ENCODE measurements around the gene LRRFIP1. TPM values are rescaled to one million over a fixed set of nuclear protein-coding genes. Genes with fewer than 3 reads are reported as not detected.

The LRRFIP1 gene
- total and polyA plus RNA-seq, 10 of the 15 experiments (the other 5 are each of a cell fraction or from before 2014, with no cell fraction given) = 36.2 to 120 (median 74.3) TPM

GRCh38 chr2:237603718-237604362, 23.5 kb upstream of the LRRFIP1 start (continued):
- TF ChIP-seq PKNOX1 (IDR thresholded peaks at IDR 0.05) = 0 out of 2 replicates have a peak, but pooled peaks have one; percentile 22
- TF ChIP-seq MEF2B (IDR thresholded peaks at IDR 0.05; ENCODE audit: partially characterized antibody, poor library complexity, severe bottlenecking) = no peak
- no peak for TF ChIP-seq TARDBP (IDR thresholded peaks at IDR 0.05; ENCODE audit: borderline replicate concordance)
- TF ChIP-seq CHD1 (IDR thresholded peaks at IDR 0.05; ENCODE audit: low read depth, low read length) = no peak
- no peak for TF ChIP-seq ATF2 (IDR thresholded peaks at IDR 0.05; ENCODE audit: low read length)
- TF ChIP-seq BHLHE40 (IDR thresholded peaks at IDR 0.05; ENCODE audit: borderline replicate concordance in 1 of 2, low read depth in 2 of 2, low read length in 1 of 2) = no peak
- no peak for TF ChIP-seq TCF3 (IDR thresholded peaks at IDR 0.05; ENCODE audit: borderline replicate concordance, insufficient read depth, low read depth, low read length)
- TF ChIP-seq MXI1 (IDR thresholded peaks at IDR 0.05; ENCODE audit: low read depth, low read length) = no peak
- no peak for TF ChIP-seq ESRRA (IDR thresholded peaks at IDR 0.05; ENCODE audit: low read length)
- TF ChIP-seq KLF5 (IDR thresholded peaks at IDR 0.05; ENCODE audit: partially characterized antibody) = no peak
- TF ChIP-seq, protein P1, sequence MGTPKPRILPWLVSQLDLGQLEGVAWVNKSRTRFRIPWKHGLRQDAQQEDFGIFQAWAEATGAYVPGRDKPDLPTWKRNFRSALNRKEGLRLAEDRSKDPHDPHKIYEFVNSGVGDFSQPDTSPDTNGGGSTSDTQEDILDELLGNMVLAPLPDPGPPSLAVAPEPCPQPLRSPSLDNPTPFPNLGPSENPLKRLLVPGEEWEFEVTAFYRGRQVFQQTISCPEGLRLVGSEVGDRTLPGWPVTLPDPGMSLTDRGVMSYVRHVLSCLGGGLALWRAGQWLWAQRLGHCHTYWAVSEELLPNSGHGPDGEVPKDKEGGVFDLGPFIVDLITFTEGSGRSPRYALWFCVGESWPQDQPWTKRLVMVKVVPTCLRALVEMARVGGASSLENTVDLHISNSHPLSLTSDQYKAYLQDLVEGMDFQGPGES (IDR thresholded peaks at IDR 0.05) = no peak
- peak in 1 of 2 experiments; percentile 48; a peak in 1 of 4 replicates for TF ChIP-seq ETV6 (conservative IDR thresholded peaks at IDR 0.05 in 1 of 2, IDR thresholded peaks at IDR 0.05 in 1 of 2; ENCODE audit: borderline replicate concordance in 1 of 2, low read depth in 1 of 2)
- TF ChIP-seq BACH1 (IDR thresholded peaks at IDR 0.05; ENCODE audit: borderline replicate concordance) = no peak
- TF ChIP-seq CEBPB (IDR thresholded peaks at IDR 0.05; ENCODE audit: borderline replicate concordance in 1 of 2, low read depth in 2 of 2, low read length in 2 of 2) = no peak
- TF ChIP-seq ZNF622 (IDR thresholded peaks at IDR 0.05) = no peak
- peak; percentile 56; the same call in 1 of the 2 replicates for TF ChIP-seq CREB1 (IDR thresholded peaks at IDR 0.05; ENCODE audit: low read depth)
- TF ChIP-seq, protein P2, sequence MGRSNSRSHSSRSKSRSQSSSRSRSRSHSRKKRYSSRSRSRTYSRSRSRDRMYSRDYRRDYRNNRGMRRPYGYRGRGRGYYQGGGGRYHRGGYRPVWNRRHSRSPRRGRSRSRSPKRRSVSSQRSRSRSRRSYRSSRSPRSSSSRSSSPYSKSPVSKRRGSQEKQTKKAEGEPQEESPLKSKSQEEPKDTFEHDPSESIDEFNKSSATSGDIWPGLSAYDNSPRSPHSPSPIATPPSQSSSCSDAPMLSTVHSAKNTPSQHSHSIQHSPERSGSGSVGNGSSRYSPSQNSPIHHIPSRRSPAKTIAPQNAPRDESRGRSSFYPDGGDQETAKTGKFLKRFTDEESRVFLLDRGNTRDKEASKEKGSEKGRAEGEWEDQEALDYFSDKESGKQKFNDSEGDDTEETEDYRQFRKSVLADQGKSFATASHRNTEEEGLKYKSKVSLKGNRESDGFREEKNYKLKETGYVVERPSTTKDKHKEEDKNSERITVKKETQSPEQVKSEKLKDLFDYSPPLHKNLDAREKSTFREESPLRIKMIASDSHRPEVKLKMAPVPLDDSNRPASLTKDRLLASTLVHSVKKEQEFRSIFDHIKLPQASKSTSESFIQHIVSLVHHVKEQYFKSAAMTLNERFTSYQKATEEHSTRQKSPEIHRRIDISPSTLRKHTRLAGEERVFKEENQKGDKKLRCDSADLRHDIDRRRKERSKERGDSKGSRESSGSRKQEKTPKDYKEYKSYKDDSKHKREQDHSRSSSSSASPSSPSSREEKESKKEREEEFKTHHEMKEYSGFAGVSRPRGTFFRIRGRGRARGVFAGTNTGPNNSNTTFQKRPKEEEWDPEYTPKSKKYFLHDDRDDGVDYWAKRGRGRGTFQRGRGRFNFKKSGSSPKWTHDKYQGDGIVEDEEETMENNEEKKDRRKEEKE (IDR thresholded peaks at IDR 0.05) = no peak
- no peak for TF ChIP-seq POLR2AphosphoS2 (IDR thresholded peaks at IDR 0.05; ENCODE audit: low read depth, low read length)

Measured in GM12878 (cell line).